ENCODE measurements around the gene ZNHIT3. TPM values are rescaled to one million over a fixed set of nuclear protein-coding genes. Genes with fewer than 3 reads are reported as not detected.

Gene ZNHIT3
- total and polyA plus RNA-seq, 2 of the 13 experiments (the other 11 are each of a cell fraction or from before 2014, with no cell fraction given) = 66.6 to 77.4 TPM

- TF ChIP-seq NRL (CRISPR knock-in tag; IDR thresholded peaks at IDR 0.05; ENCODE audit: borderline replicate concordance) (no peak), ZNF644 (CRISPR knock-in tag; IDR thresholded peaks at IDR 0.05; ENCODE audit: low read depth) (no peak), ZNF263 (CRISPR knock-in tag; IDR thresholded peaks at IDR 0.05) (no peak), ATAD3A (CRISPR knock-in tag; IDR thresholded peaks at IDR 0.05) (no peak)
These were observed 28.4 kb downstream of the ZNHIT3 start (continued) for GRCh38 chr17:36514856-36515255.

- CTCF ChIA-PET (ENCODE audit: low intra/inter-chr PET ratio, low total read pairs) = no interaction called here
- in situ Hi-C loops (cut with HindIII; ENCODE audit: extremely low pct_ligation_motif_present, low pct_unique_long_range_greater_than_20kb) = no loop called here
- H3K9me3 ChIP-seq (ENCODE audit: low read length) = no peaks in the 10 kb centered on the region
- TF ChIP-seq ZSCAN12 (CRISPR knock-in tag; IDR thresholded peaks at IDR 0.05) (no peak), XBP1 (CRISPR knock-in tag; IDR thresholded peaks at IDR 0.05) (no peak), LCORL (IDR thresholded peaks at IDR 0.05) (no peak), LCORL (CRISPR knock-in tag; IDR thresholded peaks at IDR 0.05) (no peak), ZNF296 (CRISPR knock-in tag; conservative IDR thresholded peaks at IDR 0.05) (no peak), GATAD2A (CRISPR knock-in tag; IDR thresholded peaks at IDR 0.05) (no peak), AKAP8 (CRISPR knock-in tag; IDR thresholded peaks at IDR 0.05) (no peak), MED13 (CRISPR knock-in tag; IDR thresholded peaks at IDR 0.05) (no peak), ZNF431 (CRISPR knock-in tag; IDR thresholded peaks at IDR 0.05; ENCODE audit: borderline replicate concordance, low read depth) (no peak), ARID4A (CRISPR knock-in tag; IDR thresholded peaks at IDR 0.05; ENCODE audit: borderline replicate concordance) (no peak), EHMT2 (IDR thresholded peaks at IDR 0.05; ENCODE audit: borderline replicate concordance, low read depth, low read length) (no peak), PREB (CRISPR knock-in tag; IDR thresholded peaks at IDR 0.05) (no peak), HCFC1 (IDR thresholded peaks at IDR 0.05; ENCODE audit: low read depth, low read length) (no peak), ZNF503 (CRISPR knock-in tag; IDR thresholded peaks at IDR 0.05) (no peak), PHF8 (CRISPR knock-in tag; IDR thresholded peaks at IDR 0.05) (no peak), NFKBIZ (CRISPR knock-in tag; IDR thresholded peaks at IDR 0.05) (no peak)
These were observed 29.4 kb downstream of the ZNHIT3 start for GRCh38 chr17:36515837-36516236.

More at GRCh38 chr17:36515837-36516236, 29.4 kb downstream of the ZNHIT3 start:
- Histone ChIP-seq H3K4me2 (ENCODE audit: low read depth, low read length) (no peak overlapping the region), H3K27me3 (ENCODE audit: control insufficient read depth in 1 of 2, insufficient read depth in 2 of 2, low read length in 2 of 2) (no peaks in the 10 kb centered on the region), H3K36me3 (replicated peaks in 1 of 2; ENCODE audit: control insufficient read depth in 1 of 2, insufficient read depth in 2 of 2, low read length in 2 of 2) (peaks cover 13 to 50% of the 10 kb centered on the region in 2 experiments), H4K20me1 (ENCODE audit: insufficient read depth, low read length) (no peaks in the 10 kb centered on the region; the same call in 1 of the 2 replicates), H3K4me1 (ENCODE audit: insufficient read depth, low read length) (no peaks in the 10 kb centered on the region), H3K27ac (ENCODE audit: extremely low read length, insufficient read depth, low read length) (no peak overlapping the region), H3K4me3 (replicated peaks in 1 of 3; ENCODE audit: insufficient read depth in 1 of 3, low read depth in 2 of 3, low read length in 3 of 3) (no peak overlapping the region), H2AFZ (ENCODE audit: low read length) (no peak overlapping the region), H3K9ac (ENCODE audit: insufficient read depth, low read depth, low read length) (no peak overlapping the region), H3K79me2 (ENCODE audit: insufficient read depth, low read length) (no peaks in the 10 kb centered on the region)
- intact Hi-C loops (cut with micrococcal nuclease; ENCODE audit: unreplicated experiment) = no loop called here
- FAIRE-seq (no peak), ATAC-seq (no peak), DNase-seq (ENCODE audit: low spot score) (no peak)
- WGBS (ENCODE audit: low lambda C conversion rate) = 94% methylated on average over 4 of the region's 4 CpGs
- POLR2A ChIA-PET = no interaction called here
- no TSS peak for BruUV-seq (replicated peaks)
